GM21367 (cell line): ENCODE results near the gene AGBL4.

Experiments used
- ATAC-seq: cut with Tn5 transposase; IDR thresholded peaks from one replicate; pipeline ENCODE4 v1.9.1; 2021; ENCODE audit not compliant: unreplicated experiment

The AGBL4 gene

GRCh38 chr1:48916130-48917069 is 1107.4 kb downstream of the AGBL4 start:
- ATAC-seq: peak; percentile 53

GRCh38 chr1:48908606-48909005 is 1115.1 kb downstream of the AGBL4 start:
- ATAC-seq: no peak

GRCh38 chr1:48906729-48907128 is 1117.0 kb downstream of the AGBL4 start:
- no peak for ATAC-seq

- no peak for ATAC-seq
Observed at GRCh38 chr1:48906164-48906563, 1117.6 kb downstream of the AGBL4 start.

GRCh38 chr1:48903291-48903690 is 1120.5 kb downstream of the AGBL4 start:
- ATAC-seq: no peak

- no peak for ATAC-seq
Observed at GRCh38 chr1:48898894-48899293, 1124.9 kb downstream of the AGBL4 start.

- ATAC-seq: no peak
Observed at GRCh38 chr1:48889615-48890014, 1134.1 kb downstream of the AGBL4 start.

GRCh38 chr1:48889082-48889481 is 1134.7 kb downstream of the AGBL4 start:
- no peak for ATAC-seq

- ATAC-seq: no peak
Observed at GRCh38 chr1:48887796-48888195, 1136.0 kb downstream of the AGBL4 start.

GRCh38 chr1:48882020-48882419 is 1141.7 kb downstream of the AGBL4 start:
- no peak for ATAC-seq

GRCh38 chr1:48878191-48878940 is 1145.4 kb downstream of the AGBL4 start:
- ATAC-seq: no peak

GRCh38 chr1:48876330-48876785 is 1147.4 kb downstream of the AGBL4 start:
- no peak for ATAC-seq

GRCh38 chr1:48875552-48876329 is 1148.0 kb downstream of the AGBL4 start:
- ATAC-seq: no peak

- ATAC-seq: no peak
Observed at GRCh38 chr1:48873944-48874343, 1149.8 kb downstream of the AGBL4 start.

- peak; percentile 70 for ATAC-seq
Observed at GRCh38 chr1:48870596-48870995, 1153.2 kb downstream of the AGBL4 start.

- ATAC-seq: no peak
Observed at GRCh38 chr1:48869116-48869893, 1154.4 kb downstream of the AGBL4 start.

- ATAC-seq: no peak
Observed at GRCh38 chr1:48864913-48865312, 1158.8 kb downstream of the AGBL4 start.

- no peak for ATAC-seq
Observed at GRCh38 chr1:48859456-48859855, 1164.3 kb downstream of the AGBL4 start.

GRCh38 chr1:48858200-48858920 is 1165.4 kb downstream of the AGBL4 start:
- no peak for ATAC-seq

GRCh38 chr1:48853006-48853405 is 1170.7 kb downstream of the AGBL4 start:
- no peak for ATAC-seq
